GM23248 (cell line): ENCODE data around the gene ARPC4.
"Not testable (repeated sequence)": the region's sequence is repeated elsewhere in the genome, so short reads cannot be mapped to it uniquely, and the experiment has no call there.

Source experiments
- EZH2 ChIP-seq: fragments of 200-600 bp; sonication (generic); IDR thresholded peaks from 2 replicates; pipeline ENCODE4 v1.6.1; 2018; ENCODE audit warnings: antibody characterized with exemption, mild to moderate bottlenecking; ENCODE audit not compliant: insufficient read depth, poor library complexity, severe bottlenecking
- EZH2phosphoT487 ChIP-seq: fragments of 200-600 bp; sonication (generic); IDR thresholded peaks from 2 replicates; pipeline ENCODE4 v1.6.1; 2018; ENCODE audit warnings: antibody characterized with exemption, moderate library complexity, mild to moderate bottlenecking, low read depth; ENCODE audit not compliant: insufficient read depth

- not testable (repeated sequence) for TF ChIP-seq EZH2, EZH2phosphoT487
These were observed 56.0 kb downstream of the ARPC4 start for GRCh38 chr3:9848860-9849259.
